Stimulated activated naive CD8-positive, alpha-beta T cell treated with anti-CD3 and anti-CD28 coated beads, Interleukin-15, amount 100 ng/mL, for 72 hours (primary cell): ENCODE data around the gene PSPC1.
A peak's percentile ranks its signal among the peaks of the same experiment; 100 is the strongest.

Experiments
- ATAC-seq: fragments of 150-1000 bp; cut with Tn5 transposase; 2 replicates; pipeline ENCODE4 v1.10.0; 2021; ENCODE audit warnings: mild to moderate bottlenecking, moderate library complexity
- DNase-seq, 2 donors: peaks; one replicate each; pipeline ENCODE4 v3.0.0; 2021 to 2022
- H3K27ac Mint-ChIP-seq, 2 donors: one replicate each; pipeline ENCODE4 v1.8.0; 2022; ENCODE audit warnings: mild to moderate bottlenecking in 2 of 2, mixed read lengths in 2 of 2, moderate library complexity in 2 of 2
- H3K27me3 Mint-ChIP-seq: one replicate; pipeline ENCODE4 v1.8.0; 2022; ENCODE audit warnings: mixed read lengths
- H3K4me1 Mint-ChIP-seq: one replicate; pipeline ENCODE4 v1.8.0; 2022; ENCODE audit warnings: mild to moderate bottlenecking, mixed read lengths
- H3K4me3 Mint-ChIP-seq, 2 donors: one replicate each; pipeline ENCODE4 v1.8.0; 2022; ENCODE audit warnings: mild to moderate bottlenecking in 2 of 2, mixed read lengths in 2 of 2, moderate library complexity in 1 of 2
- H3K9me3 Mint-ChIP-seq, 2 donors: one replicate each; pipeline ENCODE4 v1.8.0; 2022; ENCODE audit warnings: mixed read lengths in 2 of 2

PSPC1 gene

DNA sequence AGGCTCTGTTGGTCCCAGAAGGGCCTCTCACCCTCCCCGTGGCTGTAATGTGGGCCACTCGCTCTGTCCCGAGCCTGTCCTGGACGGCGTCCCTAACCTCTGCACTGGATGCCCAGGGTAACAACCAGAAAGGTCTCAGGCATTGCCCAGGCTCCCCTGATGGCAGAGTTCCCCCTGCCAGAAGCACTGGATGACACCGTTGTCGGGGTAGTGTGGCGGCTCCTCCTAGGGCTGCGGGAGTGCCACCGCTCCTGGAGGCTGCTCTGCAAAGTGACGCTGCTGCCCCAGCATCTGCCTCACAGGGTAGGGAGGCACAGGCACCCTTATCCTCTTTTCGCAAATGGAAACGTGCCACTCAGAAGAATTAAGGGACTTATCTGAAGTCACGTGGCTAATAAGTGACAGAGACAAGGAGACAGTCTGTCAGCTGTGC lies 117.3 kb downstream of the PSPC1 start:
- H3K4me3 Mint-ChIP-seq: no peak overlapping the region
- ATAC-seq: peak; percentile 32
- H3K27ac Mint-ChIP-seq: peak overlapping the region in 1 of 2 donors; percentile 61
- DNase-seq: no peak
- H3K27me3 Mint-ChIP-seq: no peaks in the 10 kb centered on the region
- H3K9me3 Mint-ChIP-seq: no peaks in the 10 kb centered on the region
- H3K4me1 Mint-ChIP-seq: peaks cover 19% of the 10 kb centered on the region

DNA sequence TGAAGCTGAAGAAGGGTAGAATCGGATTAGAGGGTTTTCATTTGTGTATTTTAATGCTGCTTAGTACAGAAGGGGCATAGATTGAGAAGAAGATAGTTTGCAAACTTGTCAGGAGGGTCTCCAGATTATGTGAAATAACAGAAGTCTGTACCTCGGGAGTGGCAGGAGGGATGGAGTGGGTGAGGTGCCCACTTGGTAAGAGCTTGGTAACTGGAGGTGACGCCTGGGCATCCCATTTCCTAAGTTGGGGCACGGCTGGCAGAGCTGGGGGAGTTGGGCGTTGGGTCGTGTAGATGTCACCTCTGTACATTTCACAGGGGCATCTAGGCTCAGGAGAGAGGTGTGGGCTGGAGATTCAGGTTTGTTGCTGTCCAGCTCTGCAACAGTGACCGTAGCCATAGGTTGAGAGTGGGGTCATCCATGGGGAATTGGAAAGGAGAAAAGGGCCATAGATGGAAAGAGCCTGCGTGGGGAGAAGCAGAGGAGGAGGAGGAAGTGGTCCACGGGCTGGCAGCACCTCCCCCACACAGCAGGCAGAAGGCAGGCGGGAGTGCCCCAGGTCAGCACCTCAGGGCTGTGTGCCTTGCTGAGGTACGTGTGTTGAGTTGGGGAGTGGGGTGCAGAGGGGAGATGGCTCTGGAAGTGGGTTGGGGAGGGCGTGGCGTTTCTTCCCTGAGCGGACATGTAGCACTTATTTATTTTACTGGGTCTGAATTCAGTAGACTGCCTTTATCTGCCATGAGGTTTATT lies 118.1 kb downstream of the PSPC1 start:
- ATAC-seq: peak; percentile 45
- peaks cover 19% of the 10 kb centered on the region for H3K4me1 Mint-ChIP-seq
- no peak overlapping the region for H3K4me3 Mint-ChIP-seq
- no peaks in the 10 kb centered on the region for H3K27me3 Mint-ChIP-seq
- no peak for DNase-seq
- peak overlapping the region; percentile 76 to 89 for H3K27ac Mint-ChIP-seq
- H3K9me3 Mint-ChIP-seq: no peaks in the 10 kb centered on the region

DNA sequence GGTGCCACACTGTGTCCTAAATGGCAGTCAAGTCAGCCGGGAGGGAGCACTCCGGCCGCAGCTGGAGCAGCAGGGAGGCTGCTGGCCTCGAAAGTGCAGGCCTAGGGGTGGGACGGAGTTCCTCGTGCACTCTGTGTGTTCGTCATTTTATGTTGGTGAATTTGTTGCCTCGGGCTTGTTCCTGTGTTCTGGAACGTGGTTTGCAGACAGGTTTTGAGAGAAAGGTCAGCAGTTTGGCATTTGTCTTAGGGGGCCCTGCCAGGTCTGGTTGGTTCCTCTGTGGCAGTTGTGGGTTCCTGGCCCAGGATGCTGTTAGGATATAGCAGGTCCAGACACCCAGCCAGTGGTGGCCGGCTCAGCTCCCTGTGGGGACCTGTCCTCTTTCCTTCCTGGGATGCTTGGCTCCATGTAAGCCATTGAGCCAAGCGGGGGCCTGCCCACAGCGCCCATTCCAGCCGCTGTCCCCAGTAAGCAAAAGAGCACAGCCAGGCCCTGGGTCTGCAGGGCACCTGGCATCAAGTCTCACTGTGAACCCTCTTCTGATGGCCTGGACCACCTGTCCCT lies 119.2 kb downstream of the PSPC1 start:
- Mint-ChIP-seq H3K9me3 (no peaks in the 10 kb centered on the region), H3K4me1 (peaks cover 19% of the 10 kb centered on the region), H3K4me3 (no peak overlapping the region), H3K27ac (peak overlapping the region; percentile 46 to 80), H3K27me3 (no peaks in the 10 kb centered on the region)
- ATAC-seq (no peak), DNase-seq (no peak)

DNA sequence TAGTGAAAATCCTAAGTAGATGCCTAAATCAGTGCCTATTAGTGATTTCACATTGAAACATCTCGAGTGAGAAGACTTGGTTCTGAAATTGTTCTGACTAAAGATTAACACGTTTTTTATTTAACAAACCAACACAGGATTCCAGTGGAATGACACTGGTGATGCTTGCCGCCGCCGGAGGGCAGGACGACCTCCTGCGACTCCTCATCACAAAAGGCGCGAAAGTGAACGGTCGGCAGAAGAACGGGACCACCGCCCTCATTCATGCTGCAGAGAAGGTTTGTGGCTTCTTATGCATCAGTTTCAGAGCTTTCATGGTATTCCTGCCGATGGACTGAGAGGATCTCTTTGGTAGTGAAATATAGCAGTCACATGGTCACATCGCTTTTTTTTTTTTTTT lies 121.2 kb downstream of the PSPC1 start:
- H3K27me3 Mint-ChIP-seq: no peaks in the 10 kb centered on the region
- DNase-seq (no peak), ATAC-seq (no peak)
- no peak overlapping the region for H3K27ac Mint-ChIP-seq
- peaks cover 19% of the 10 kb centered on the region for H3K4me1 Mint-ChIP-seq
- H3K9me3 Mint-ChIP-seq: no peaks in the 10 kb centered on the region
- no peak overlapping the region for H3K4me3 Mint-ChIP-seq

DNA sequence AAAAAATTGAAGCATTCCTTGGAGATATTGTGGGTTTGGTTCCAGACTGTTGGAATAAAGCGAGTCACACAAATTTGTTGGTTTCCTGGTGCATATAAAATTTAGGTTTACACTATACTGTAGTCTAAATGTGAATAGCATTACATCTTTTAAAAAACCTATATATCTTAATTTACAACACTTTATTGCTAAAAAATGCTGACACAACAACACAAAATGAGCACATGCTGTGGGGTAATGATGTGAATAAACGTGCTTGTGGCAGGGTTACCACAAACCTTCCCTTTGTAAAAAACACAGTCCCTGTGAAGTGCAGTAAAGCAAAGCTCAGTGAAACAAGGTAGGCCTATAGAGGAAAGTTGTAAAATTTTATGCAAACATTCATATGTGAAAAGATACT lies 121.6 kb downstream of the PSPC1 start:
- ATAC-seq (no peak), DNase-seq (no peak)
- no peaks in the 10 kb centered on the region for H3K9me3 Mint-ChIP-seq
- no peaks in the 10 kb centered on the region for H3K27me3 Mint-ChIP-seq
- H3K4me1 Mint-ChIP-seq: peaks cover 19% of the 10 kb centered on the region
- H3K4me3 Mint-ChIP-seq: no peak overlapping the region
- no peak overlapping the region for H3K27ac Mint-ChIP-seq

DNA sequence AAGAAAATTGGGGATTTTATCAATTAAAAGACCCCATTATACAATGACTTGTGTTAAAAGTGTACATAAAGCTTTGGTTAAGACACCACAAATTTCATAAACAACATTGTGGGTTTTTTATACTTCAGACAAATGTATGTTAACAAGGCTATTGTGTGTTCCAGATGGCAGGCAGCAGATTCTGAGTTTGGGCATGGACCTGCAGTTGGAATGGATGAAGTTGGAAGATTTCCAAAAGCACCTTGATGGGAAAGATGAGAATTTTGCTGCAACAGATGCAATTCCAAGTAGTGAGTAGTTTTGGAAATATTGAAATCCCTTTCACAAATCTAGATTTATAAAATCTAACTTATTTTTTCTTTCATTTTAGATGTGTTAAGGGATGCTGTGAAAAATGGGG lies 123.9 kb downstream of the PSPC1 start:
- Mint-ChIP-seq H3K27ac (no peak overlapping the region), H3K27me3 (no peaks in the 10 kb centered on the region), H3K4me3 (no peak overlapping the region), H3K9me3 (no peaks in the 10 kb centered on the region), H3K4me1 (peaks cover 7% of the 10 kb centered on the region)
- ATAC-seq (no peak), DNase-seq (no peak)

DNA sequence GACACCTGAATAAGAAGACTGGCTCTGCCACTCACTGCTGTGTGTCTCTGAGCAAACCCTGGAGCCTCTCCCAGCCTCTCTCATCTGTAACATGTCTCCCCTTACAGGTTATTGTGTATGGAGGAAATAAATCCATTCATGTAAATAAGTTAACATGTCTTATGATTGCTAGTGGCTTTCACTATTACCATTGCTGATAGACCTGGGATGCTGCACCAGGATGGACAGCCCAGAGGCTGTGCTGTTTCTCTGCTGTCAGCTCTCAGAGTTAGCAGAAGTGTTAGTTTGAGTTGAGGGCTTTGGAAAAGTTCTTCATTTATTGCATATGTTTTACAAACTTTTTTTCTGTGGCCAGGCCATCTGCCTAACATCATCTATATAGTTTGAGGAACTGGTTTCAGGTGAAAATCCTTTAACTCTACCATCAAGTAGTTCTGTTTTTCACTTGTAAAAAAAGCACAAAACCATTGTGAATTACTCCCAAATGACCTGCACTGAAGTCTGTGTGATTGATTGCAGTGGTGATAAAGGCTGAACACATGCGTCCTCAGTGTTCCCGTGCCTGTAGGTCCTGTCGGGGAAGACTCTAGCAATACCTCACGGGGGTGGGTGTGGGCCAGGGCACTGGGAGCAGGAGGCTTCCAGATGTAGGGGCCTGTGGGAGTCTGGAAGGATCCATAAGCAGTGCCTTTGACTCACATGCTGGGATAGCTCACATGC lies 124.7 kb downstream of the PSPC1 start:
- H3K27me3 Mint-ChIP-seq: no peaks in the 10 kb centered on the region
- no peaks in the 10 kb centered on the region for H3K9me3 Mint-ChIP-seq
- H3K27ac Mint-ChIP-seq: no peak overlapping the region
- ATAC-seq: no peak
- peaks cover 3% of the 10 kb centered on the region for H3K4me1 Mint-ChIP-seq
- no peak for DNase-seq
- no peak overlapping the region for H3K4me3 Mint-ChIP-seq
